IgD-negative memory B cell (primary cell): ENCODE results near the gene EIF3F. TPM values are rescaled to one million over a fixed set of nuclear protein-coding genes. Genes with fewer than 3 reads are reported as not detected.
A peak's percentile ranks its signal among the peaks of the same experiment; 100 is the strongest.
"Not testable (repeated sequence)": the region's sequence is repeated elsewhere in the genome, so short reads cannot be mapped to it uniquely, and the experiment has no call there.

Experiments
- H3K27ac Mint-ChIP-seq, 3 donors: one replicate each; pipeline ENCODE4 v1.8.0; 2020 to 2022; ENCODE audit warnings: mild to moderate bottlenecking in 3 of 3, mixed read lengths in 3 of 3, moderate library complexity in 1 of 3
- H3K27me3 Mint-ChIP-seq: one replicate; pipeline ENCODE4 v1.8.0; 2021; ENCODE audit warnings: mixed read lengths
- H3K36me3 Mint-ChIP-seq: one replicate; pipeline ENCODE4 v1.8.0; 2020; ENCODE audit warnings: mild to moderate bottlenecking, mixed read lengths
- H3K4me1 Mint-ChIP-seq, 3 donors: one replicate each; pipeline ENCODE4 v1.8.0; 2020 to 2022; ENCODE audit warnings: mixed read lengths in 3 of 3, mild to moderate bottlenecking in 1 of 3
- H3K4me3 Mint-ChIP-seq, 4 donors: one replicate each; pipeline ENCODE4 v1.8.0; 2020 to 2022; ENCODE audit warnings: mild to moderate bottlenecking in 4 of 4, mixed read lengths in 4 of 4, moderate library complexity in 3 of 4
- H3K9me3 Mint-ChIP-seq, 3 donors: one replicate each; pipeline ENCODE4 v1.8.0; 2020 to 2021; ENCODE audit warnings: mixed read lengths in 3 of 3, mild to moderate bottlenecking in 1 of 3
- polyA plus RNA-seq: library from polyadenylated mRNA; unstranded; fragments of 300-500 nt; fragmentation: Illumina TruSeq; gene quantifications from one replicate; pipeline ENCODE4 v1.2.3, GENCODE V29; 2021

EIF3F gene
- polyA plus RNA-seq, 1 donor from 2014 or later = 431 TPM

DNA sequence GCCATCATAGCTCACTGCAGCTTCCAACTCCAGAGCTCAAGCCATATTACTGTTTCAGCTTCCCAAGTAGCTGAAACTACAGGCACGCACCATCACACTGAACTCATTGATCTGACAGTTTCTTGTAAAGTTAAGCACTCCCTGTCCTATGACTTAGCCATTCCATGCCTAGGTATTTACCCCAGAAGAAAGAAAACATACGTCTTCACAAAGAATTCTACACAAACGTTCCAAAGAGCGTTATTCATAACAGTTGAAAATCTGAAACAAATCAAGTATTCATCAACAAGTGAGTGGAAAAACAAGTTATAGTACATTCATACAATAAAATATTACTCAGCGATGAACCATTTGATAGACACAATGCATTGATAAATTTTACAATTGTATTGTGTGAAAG is 14.1 kb upstream of the EIF3F start:
- H3K27ac Mint-ChIP-seq = no peak overlapping the region
- H3K27me3 Mint-ChIP-seq = peaks cover 6% of the 10 kb centered on the region
- no peaks in the 10 kb centered on the region for H3K9me3 Mint-ChIP-seq
- H3K36me3 Mint-ChIP-seq = no peaks in the 10 kb centered on the region
- no peak overlapping the region for H3K4me3 Mint-ChIP-seq
- H3K4me1 Mint-ChIP-seq = no peaks in the 10 kb centered on the region

DNA sequence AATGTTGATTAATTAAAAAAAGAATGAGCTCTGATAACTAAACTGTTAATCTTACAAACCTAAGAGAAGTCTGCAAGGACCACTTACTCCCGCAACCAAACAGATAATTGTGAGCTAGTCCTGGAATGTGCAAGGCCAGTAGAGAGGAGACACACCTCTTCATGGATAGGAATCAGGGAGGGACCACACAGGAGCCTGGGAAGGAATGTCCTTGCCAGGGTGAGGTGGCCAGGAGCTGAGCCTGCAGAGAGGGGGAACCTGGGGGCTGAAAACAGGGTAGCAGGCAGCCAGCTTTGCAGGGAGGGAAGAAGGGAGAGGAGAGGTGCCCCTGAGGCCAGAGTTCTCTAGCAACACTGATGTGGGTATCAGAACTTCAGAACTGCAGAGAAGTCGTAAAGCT is 12.5 kb upstream of the EIF3F start:
- H3K4me3 Mint-ChIP-seq = no peak overlapping the region
- H3K36me3 Mint-ChIP-seq = no peaks in the 10 kb centered on the region
- no peaks in the 10 kb centered on the region for H3K9me3 Mint-ChIP-seq
- H3K27me3 Mint-ChIP-seq = peaks cover 6% of the 10 kb centered on the region
- no peak overlapping the region for H3K27ac Mint-ChIP-seq
- no peaks in the 10 kb centered on the region for H3K4me1 Mint-ChIP-seq

DNA sequence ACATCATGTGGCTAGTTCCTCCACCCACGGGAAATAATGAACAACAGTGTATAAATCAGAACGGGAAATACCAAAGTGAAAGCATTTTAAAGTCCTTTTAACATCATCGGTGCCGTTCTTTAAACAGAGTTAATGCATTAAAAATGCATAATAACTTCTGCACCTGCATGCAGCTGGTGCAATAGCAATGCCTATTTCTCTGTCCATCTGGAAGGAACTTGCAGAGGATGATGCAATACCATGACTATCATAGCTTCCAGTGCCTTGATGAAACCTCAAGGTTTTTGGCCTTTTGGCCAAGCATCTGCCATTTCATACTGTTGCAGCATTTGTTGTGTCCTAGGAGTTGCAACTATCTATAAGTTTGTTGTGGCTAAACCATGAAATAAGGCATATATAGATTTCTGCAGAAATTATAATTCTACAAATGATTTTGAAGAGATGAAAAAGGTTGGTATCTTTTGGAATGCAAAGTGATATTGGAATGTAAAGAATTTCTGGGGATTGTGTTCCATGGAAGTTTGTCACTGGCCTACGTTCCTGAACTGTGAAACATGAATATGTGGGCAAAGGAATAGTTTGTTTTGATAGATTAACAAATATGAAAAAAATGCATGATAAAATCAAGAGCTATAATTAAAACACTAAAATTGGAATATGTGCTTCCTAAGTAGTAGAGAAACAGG is 9.8 kb upstream of the EIF3F start:
- Mint-ChIP-seq H3K27ac (no peak overlapping the region), H3K36me3 (no peaks in the 10 kb centered on the region), H3K9me3 (no peaks in the 10 kb centered on the region), H3K27me3 (peaks cover 2% of the 10 kb centered on the region), H3K4me3 (no peak overlapping the region), H3K4me1 (peaks cover 0 to 2% (median 0%) of the 10 kb centered on the region in 3 donors)

DNA sequence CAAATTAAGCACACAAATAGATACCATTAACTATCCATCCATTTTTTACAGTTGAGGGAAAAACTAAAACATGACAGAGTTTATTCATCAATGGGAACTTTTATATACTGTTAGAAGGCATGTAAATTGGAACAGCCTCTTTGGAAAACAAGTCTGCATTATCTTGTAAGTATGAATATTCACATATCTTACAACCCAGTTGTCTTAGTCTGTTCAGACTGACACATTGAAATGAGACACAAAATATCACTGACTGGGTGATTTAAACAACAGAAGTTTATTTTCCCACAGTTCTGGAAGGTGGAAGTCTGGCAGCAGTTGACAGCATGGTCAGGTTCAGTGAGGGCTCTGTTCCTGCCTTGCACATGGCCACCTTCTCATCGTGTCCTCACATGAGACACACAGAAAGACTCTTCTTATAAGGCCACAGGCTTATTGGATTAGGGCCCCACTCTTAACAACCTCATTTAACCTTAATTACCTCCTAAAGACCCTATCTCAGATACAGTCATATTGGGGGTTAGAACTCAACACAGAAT is 5.4 kb upstream of the EIF3F start:
- Mint-ChIP-seq H3K27me3 (no peaks in the 10 kb centered on the region), H3K9me3 (no peaks in the 10 kb centered on the region), H3K36me3 (no peaks in the 10 kb centered on the region), H3K4me3 (no peak overlapping the region), H3K4me1 (peaks cover 5 to 10% (median 6%) of the 10 kb centered on the region in 3 donors), H3K27ac (no peak overlapping the region)

DNA sequence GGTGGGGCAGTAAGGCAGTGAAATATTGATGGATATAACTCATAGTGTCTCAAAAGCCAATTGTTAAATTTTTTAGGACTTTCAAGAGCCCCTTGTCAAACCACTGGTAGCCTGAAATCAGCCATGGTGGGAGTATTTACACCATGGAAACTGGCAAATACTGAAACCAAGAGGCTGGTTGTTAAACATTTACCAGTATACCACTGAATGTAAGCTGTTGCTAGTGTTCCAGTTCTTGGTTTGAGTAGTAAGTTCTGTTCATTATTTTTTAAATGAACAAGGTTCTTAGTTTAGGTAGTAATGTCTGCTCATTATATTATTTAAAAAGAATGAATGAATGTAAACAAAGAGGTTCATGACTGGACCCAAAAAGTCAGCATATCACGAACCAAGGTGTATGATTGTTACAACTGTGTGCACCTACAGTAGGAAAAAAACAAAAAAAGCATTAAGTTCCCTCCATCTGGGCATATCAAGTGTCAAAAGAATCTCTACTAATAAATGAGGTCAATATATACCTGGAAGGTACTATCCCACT is 4.5 kb upstream of the EIF3F start:
- peaks cover 9 to 15% (median 10%) of the 10 kb centered on the region in 3 donors for H3K4me1 Mint-ChIP-seq

DNA sequence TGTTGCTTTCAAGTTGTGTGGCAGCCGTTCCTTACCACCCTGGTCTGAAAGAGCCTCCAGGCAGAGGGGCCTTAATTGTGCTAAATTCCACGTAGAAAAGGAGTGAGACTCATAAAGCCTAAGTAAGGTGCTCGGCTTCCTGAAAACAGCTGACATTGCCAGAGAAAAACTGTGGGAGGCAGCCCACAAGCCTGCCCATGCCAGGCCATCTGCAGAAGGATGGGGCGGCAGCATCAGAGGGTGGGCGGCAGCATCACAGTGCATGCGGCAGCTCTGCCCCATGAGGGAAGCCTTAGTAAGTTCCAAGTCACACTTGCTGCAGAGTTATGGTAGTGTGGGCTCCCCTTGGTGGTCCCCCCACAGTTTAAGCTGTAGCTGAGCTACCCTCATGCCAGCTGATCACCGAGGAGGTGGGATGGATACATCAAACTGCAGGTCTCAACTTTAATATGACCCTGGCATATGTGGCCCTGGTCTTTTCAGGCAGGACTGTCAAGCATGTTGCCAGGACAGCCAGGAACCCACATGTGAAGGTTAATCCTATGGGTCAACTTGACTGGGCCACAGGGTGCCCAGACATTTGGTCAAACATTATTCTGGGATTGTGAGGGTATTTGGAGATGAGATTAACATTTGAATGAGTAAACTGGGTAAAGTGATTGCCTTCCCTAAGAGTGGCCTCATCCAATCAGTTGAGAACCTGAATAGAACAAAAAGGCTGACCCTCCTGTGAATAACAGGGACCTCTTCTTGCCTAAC is 3.1 kb upstream of the EIF3F start:
- Mint-ChIP-seq H3K9me3 (no peaks in the 10 kb centered on the region), H3K4me3 (no peak overlapping the region), H3K27ac (no peak overlapping the region), H3K27me3 (no peaks in the 10 kb centered on the region), H3K36me3 (no peaks in the 10 kb centered on the region), H3K4me1 (peaks cover 11 to 26% (median 13%) of the 10 kb centered on the region in 3 donors)

More for the DNA sequence above, 4.5 kb upstream of the EIF3F start:
- H3K36me3 Mint-ChIP-seq = no peaks in the 10 kb centered on the region
- H3K9me3 Mint-ChIP-seq = no peaks in the 10 kb centered on the region
- H3K27me3 Mint-ChIP-seq = no peaks in the 10 kb centered on the region
- no peak overlapping the region for H3K27ac Mint-ChIP-seq
- H3K4me3 Mint-ChIP-seq = no peak overlapping the region

DNA sequence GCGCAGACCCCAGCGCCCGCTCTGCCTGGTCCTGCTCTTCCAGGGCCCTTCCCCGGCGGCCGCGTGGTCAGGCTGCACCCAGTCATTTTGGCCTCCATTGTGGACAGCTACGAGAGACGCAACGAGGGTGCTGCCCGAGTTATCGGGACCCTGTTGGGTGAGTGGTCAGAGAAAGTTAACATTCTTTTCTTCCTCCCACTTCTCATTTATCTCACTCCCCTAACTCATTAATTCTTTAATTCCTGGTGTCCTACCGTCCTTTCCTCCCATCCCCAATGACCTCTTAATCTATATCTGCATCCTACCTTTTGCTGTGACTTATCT is 385 bp downstream of the EIF3F start:
- not testable (repeated sequence) for H3K36me3 Mint-ChIP-seq, H3K9me3 Mint-ChIP-seq, H3K27me3 Mint-ChIP-seq
- peak overlapping the region; percentile 67 to 96 (median 95) for H3K27ac Mint-ChIP-seq
- H3K4me1 Mint-ChIP-seq = peaks cover 15 to 37% (median 21%) of the 10 kb centered on the region in 3 donors
- peak overlapping the region; percentile 88 to 94 (median 92) for H3K4me3 Mint-ChIP-seq

DNA sequence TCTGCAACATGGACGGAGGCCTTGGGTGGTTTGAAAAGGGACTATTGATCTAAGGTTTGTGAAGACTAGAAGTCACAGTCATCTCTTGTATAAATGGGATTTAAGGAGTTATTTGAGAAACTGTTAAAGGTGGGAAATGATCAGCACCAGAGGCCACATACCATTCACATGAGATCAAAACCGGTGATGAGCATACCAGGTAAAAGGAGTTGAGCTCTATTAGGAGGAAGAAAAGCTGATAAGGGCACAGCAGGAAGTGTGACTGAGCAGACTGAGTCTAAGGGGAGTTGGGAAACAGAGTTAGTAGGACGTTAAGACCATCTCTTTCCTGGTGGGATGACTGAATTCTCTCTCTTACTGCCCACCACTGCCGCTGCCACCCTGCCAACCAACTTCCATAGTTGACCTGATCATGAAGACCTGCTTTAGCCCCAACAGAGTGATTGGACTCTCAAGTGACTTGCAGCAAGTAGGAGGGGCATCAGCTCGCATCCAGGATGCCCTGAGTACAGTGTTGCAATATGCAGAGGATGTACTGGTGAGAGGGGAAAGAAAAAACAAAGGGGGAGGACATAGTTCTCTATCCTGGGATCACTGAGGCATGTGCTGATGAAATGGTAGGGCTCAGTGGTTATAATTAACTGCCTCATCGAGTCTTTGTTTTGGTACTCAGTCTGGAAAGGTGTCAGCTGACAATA is 7.6 kb downstream of the EIF3F start:
- Mint-ChIP-seq H3K4me3 (no peak overlapping the region), H3K9me3 (no peaks in the 10 kb centered on the region), H3K4me1 (peaks cover 4 to 10% (median 8%) of the 10 kb centered on the region in 3 donors), H3K27ac (peak overlapping the region in 1 of 3 donors; percentile 34), H3K27me3 (no peaks in the 10 kb centered on the region), H3K36me3 (peaks cover 6% of the 10 kb centered on the region)

DNA sequence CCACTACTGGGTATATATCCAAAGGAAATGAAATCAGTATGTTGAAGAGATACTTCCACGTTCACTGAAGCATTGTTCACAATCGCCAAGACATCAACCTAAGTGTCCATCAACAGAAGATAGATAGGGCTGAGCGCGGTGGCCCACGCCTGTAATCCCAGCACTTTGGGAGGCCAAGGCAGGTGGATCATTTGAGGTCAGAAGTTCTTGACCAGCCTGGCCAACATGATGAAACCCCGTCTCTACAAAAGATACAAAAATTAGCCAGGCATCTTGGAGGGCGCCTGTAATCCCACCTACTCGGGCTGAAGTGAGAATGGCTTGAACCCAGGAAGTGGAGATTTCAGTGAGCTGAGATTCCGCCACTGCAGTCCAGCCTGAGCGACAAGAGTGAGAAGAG is 12.7 kb downstream of the EIF3F start:
- no peaks in the 10 kb centered on the region for H3K4me1 Mint-ChIP-seq
- peaks cover 13% of the 10 kb centered on the region for H3K36me3 Mint-ChIP-seq
- H3K27ac Mint-ChIP-seq = no peak overlapping the region
- H3K4me3 Mint-ChIP-seq = no peak overlapping the region
- H3K27me3 Mint-ChIP-seq = no peaks in the 10 kb centered on the region
- no peaks in the 10 kb centered on the region for H3K9me3 Mint-ChIP-seq

DNA sequence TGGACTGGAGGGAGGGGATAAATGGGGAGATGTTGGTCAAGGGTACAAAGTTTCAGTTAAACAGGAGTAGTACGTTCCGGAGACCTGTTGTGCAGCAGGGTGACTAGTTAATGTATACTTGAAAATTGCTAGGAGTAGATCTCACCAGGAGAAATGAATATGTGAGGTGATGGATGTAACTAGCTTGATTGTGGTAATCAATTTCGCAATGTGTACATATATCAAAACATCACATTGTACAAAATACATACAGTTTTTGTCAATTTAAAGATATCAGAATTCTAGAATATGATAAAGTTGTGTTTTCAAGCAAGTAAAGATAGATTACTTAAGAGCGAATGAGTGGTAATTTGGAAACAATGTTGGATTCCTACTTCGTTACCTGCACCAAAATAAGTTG is 13.3 kb downstream of the EIF3F start:
- H3K9me3 Mint-ChIP-seq = no peaks in the 10 kb centered on the region
- H3K36me3 Mint-ChIP-seq = peaks cover 11% of the 10 kb centered on the region
- no peak overlapping the region for H3K4me3 Mint-ChIP-seq
- no peak overlapping the region for H3K27ac Mint-ChIP-seq
- H3K4me1 Mint-ChIP-seq = no peaks in the 10 kb centered on the region
- H3K27me3 Mint-ChIP-seq = no peaks in the 10 kb centered on the region

DNA sequence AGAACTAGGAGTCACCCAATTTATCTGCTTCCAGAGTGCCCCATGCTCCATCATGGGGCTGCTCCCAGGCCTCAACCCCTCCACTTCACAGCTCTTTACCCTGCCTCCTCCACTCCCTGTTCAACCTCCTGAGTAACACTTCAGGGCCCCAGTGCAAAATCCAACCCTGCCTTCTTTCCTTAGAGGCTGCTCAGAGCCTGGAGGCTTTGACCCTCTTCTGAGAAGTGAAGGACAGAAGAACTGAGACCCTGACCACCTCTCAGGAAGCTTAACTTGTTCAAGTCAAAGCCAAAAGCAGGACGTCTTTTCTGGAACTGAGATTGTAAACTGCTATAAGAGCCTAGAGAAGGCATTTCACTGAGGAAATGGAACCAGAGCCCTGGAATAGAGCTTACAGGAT is 15.5 kb downstream of the EIF3F start:
- Mint-ChIP-seq H3K27ac (no peak overlapping the region), H3K4me3 (no peak overlapping the region)

DNA sequence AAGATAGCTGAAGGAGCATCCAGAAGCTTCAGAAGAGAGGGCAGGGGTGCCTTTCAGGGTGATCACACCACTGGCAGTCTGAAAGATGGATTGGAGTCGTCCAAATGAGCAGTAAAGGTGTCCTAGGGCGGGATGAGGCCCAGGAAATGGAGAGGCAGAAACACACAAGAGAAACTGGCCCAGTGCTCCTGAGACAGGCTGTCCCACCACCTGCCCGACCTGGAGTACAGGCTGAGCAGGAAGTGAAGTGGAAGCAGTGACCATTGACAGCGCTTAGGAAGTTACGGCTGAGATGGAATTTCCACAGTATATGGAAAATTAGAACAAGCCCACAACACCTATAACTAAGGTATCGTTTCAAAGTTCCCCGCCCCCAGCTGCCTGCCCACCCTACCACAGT is 16.1 kb downstream of the EIF3F start:
- peaks cover 3% of the 10 kb centered on the region for H3K27me3 Mint-ChIP-seq
- H3K4me3 Mint-ChIP-seq = no peak overlapping the region
- H3K27ac Mint-ChIP-seq = no peak overlapping the region
- no peaks in the 10 kb centered on the region for H3K4me1 Mint-ChIP-seq
- H3K9me3 Mint-ChIP-seq = no peaks in the 10 kb centered on the region
- H3K36me3 Mint-ChIP-seq = peaks cover 7% of the 10 kb centered on the region

More for the DNA sequence above, 15.5 kb downstream of the EIF3F start:
- H3K4me1 Mint-ChIP-seq = no peaks in the 10 kb centered on the region
- H3K9me3 Mint-ChIP-seq = no peaks in the 10 kb centered on the region
- peaks cover 7% of the 10 kb centered on the region for H3K36me3 Mint-ChIP-seq
- no peaks in the 10 kb centered on the region for H3K27me3 Mint-ChIP-seq

DNA sequence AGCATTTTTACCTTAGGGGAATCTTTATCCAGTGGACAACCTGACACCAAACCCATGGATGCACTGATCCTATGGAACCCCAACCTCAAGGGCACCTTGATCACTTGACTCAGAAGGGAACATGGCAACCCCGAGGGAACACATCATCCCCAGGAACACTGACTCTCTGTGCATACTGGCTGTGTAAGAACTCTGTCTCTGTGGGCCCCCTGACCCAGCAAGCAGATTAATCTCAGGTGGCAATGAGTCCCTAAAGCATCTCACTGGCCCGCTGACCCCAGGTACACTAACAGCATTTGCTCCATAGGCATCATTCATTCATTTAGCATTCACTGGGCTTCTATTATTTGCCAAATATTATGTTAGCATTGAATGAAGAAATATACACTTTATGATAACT is 16.9 kb downstream of the EIF3F start:
- Mint-ChIP-seq H3K4me3 (no peak overlapping the region), H3K9me3 (no peaks in the 10 kb centered on the region), H3K27me3 (peaks cover 3% of the 10 kb centered on the region), H3K36me3 (peaks cover 7% of the 10 kb centered on the region), H3K4me1 (no peaks in the 10 kb centered on the region), H3K27ac (no peak overlapping the region)

DNA sequence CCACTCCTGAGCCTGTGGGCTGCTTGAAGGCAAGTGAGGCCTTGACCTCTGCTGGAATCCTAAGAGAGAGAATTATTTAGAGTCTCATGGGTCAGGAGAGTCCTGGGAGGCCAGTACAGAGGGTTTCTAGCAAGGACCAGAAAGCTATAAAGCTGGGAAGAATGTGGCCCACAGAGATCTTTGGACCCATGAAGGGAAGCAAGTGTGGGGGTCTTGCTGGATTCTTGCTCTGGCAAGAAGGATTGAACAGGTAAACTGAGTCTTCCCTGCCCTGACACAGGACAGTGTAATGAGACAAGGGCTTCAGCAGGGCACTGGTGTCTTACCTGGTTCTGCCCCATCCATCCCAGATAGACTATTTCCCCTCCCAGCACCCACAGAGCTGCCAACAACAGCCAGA is 18.4 kb downstream of the EIF3F start:
- Mint-ChIP-seq H3K36me3 (peaks cover 5% of the 10 kb centered on the region), H3K27me3 (peaks cover 3% of the 10 kb centered on the region), H3K27ac (no peak overlapping the region), H3K9me3 (no peaks in the 10 kb centered on the region), H3K4me1 (no peaks in the 10 kb centered on the region), H3K4me3 (no peak overlapping the region)

DNA sequence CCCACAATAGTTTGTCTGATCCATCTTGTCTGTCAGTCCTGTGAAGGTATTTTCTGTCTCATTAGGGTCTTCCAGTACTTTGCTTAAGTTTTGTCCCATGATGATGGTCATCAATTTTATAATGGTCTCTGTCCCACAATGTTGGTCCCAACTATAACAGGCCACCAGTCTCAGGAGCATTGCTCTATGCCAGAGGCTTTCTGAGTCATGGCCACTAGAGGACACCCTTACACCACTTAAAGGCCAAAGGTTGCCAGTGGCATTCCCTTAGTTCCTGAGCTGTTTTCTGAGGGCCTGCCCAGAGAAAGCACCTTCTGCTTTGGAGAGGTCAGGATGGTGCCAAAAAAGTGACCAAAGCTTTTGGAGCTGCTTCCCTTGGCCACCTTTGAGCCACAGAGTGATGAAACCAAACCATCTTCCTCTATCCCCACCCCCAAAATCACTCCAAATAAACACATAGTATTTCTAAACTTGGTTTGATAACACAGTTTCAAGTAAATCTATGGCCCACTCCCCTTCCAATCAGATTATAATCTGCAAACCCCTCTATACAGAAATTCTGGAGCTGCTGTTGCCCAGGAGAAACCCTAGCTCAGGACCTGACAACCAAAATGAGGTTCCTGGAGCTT is 19.3 kb downstream of the EIF3F start:
- Mint-ChIP-seq H3K27ac (no peak overlapping the region), H3K27me3 (peaks cover 3% of the 10 kb centered on the region), H3K9me3 (no peaks in the 10 kb centered on the region), H3K4me1 (no peaks in the 10 kb centered on the region), H3K36me3 (peaks cover 2% of the 10 kb centered on the region), H3K4me3 (no peak overlapping the region)
